ENCODE data around the gene CXorf58. TPM values are rescaled to one million over a fixed set of nuclear protein-coding genes. Genes with fewer than 3 reads are reported as not detected.
"Not testable (repeated sequence)": the region's sequence is repeated elsewhere in the genome, so short reads cannot be mapped to it uniquely, and the experiment has no call there.

CXorf58 gene
- polyA plus RNA-seq, 1 donor = not detected

DNA sequence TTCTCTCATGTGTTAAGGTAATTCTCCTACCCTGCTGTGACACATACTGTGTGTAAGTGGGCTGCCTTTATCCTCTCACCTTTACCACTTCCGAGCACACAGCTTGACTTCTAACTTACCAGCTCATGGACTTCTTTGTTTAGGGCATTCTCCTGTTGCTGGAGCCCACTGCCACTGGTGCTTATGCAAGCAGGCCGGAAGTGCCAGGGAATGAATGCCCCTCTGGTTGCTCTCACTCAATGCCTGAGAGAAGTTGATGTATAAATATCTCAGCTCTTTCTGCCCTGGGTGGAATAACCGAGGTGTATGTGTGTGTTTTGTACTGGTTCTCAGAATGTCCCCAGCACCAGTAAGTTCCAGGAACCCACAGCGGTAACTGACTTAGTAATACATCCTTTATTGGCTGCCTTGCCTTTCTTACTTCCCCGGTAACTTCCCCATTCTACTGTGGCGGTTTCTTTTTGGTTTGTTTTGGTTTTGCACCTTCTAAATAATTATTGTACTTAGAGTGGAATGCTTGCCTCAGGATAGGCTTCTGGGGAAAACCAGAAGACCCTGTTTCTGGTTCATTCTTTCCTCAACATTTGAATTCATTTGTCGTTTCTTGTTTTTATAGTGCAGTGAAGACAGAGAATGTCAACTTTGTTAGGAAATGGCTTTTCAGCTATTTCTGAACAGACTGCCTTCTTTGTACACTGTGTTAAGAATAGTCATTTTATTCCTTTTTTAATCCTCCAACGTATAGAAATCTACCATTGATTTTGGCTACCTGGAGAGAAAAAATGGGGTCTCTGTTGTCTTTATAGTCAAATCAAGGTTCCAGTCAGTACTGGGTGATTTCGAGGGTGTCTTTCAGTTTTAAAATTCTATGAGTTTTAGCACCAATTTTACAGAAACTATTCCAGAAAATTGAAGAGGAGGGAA lies 45.4 kb downstream of the CXorf58 start:
- DNase-seq (ENCODE audit: low read depth) = no peak

DNA sequence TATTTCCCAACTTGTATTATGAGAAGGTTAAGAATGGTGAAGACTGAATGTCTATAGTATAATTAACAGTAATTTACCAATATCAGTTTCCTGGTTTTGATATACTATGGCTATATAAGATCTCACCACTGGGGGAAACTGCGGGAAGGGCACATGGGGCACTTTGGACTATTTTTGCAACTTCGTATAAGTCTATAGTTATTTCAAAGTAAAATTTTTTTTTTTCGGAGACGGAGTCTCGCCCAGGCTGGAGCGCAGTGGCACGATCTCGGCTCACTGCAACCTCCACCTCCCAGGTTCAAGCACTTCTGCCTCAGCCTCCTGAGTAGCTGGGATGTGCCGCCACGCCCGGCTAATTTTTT lies 46.1 kb downstream of the CXorf58 start:
- DNase-seq (ENCODE audit: low read depth) = no peak

DNA sequence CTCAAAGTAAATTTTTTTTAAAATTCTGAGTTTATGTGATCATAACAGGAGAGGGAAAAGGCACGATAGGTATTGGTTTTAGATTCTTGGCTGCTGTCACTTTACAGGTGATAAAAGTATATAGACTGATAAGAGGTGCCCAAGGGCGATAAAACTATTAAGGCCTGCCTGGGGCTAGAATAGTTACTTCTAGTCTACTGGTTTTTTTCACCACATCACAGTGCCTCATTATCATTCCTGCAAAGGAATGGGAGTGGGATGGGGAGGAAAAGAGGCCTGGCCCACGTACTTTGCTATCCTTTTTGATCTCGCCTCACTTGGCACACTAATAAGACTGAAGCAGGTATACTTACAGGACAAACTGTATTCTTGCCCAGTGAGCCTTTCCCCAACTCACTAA lies 46.6 kb downstream of the CXorf58 start:
- no peak for DNase-seq (ENCODE audit: low read depth)

DNA sequence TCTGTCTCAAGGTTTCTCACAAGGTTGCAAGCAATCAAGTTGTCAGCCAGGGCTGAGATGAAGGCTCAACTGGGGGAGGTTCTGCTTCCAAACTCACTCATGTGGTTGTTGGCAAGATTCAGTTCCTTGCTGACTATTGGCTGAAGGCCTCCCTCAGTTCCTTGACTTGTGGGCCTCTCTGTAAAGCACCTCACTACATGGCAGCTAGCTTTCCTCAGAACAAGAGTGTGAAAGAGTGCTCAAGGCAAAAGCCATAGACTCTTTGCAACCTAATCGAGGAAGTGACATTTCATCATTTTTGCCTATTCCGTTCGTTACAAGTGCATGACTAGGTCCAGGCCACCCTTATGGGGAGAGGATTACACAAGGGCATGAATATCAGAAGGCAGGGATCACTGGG lies 52.0 kb downstream of the CXorf58 start:
- no peak for DNase-seq (ENCODE audit: low read depth)

DNA sequence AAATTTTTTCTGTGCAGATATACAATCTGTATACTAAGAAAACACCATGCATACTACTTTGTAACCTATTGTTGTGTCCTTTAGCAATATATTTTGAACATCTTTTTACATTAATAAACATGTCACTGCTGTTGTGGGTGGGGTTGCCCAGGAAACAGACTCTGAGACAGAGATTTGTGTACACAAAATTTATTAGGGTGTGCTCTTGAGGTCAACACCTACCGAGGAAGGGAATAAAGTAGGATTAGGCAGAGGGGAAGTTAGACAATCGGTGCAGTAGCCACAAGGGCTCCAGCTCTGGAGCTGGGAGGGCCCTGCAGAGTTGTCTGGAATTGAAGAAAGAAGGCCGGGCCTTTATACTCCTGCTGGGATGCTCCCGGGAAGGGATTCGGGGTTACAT lies 56.4 kb downstream of the CXorf58 start:
- no peak for DNase-seq (ENCODE audit: low read depth)

DNA sequence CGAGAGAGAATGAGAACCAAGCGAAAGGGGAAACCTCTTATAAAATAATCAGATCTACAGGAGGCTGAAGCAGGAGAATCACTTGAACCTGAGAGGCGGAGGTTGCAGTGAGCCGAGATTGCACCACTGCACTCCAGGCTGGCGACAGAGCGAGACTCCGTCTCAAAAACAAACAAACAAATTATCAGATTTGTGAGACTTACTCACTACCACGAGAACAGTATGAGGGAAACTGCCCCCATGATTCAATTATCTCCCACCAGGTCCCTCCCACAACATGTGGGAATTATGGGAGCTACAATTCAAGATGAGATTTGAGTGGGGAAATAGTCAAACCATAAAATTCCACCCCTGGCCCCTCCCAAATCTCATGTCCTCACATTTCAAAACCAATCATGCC lies 57.8 kb downstream of the CXorf58 start:
- DNase-seq (ENCODE audit: low read depth) = not testable (repeated sequence)

DNA sequence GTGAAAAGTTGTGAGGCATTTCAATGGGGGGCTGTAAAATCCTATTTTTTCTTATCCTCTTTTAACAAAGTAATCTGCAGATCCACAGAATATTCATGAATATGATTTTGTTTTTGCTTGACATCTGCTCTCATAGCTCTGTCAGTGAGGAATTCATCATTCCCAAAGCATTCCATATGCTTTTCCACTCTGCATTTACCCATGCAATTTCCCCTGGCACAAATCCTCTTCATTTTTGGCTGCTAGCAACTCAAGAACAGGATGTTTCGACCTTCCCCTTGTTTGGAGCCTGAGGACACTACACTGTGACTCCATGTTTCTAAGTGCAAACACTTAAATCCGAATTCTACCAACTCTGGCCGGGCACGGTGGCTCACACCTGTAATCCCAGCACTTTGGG lies 70.7 kb downstream of the CXorf58 start:
- DNase-seq (ENCODE audit: low read depth) = no peak

DNA sequence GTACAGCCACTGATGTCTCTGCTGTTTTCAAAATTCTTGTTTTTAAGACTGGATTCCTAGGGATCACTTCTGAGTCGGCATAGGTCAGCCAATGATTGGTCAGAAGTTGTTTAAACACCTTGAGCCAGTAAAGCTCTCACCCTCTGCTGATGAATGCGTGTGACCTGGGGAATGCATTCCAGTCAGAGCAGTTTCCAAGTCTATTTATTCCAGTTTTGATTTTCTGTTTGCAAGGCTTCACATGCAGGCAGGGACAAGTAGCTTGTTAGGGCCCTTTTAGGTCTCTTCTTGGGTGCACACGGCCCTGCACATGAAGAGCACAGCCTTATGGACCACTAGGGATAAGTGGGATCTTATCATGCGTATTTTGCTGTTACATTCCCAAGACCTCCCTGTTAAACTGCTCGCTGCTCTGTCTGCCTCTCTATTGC lies 72.2 kb downstream of the CXorf58 start:
- no peak for DNase-seq (ENCODE audit: low read depth)

DNA sequence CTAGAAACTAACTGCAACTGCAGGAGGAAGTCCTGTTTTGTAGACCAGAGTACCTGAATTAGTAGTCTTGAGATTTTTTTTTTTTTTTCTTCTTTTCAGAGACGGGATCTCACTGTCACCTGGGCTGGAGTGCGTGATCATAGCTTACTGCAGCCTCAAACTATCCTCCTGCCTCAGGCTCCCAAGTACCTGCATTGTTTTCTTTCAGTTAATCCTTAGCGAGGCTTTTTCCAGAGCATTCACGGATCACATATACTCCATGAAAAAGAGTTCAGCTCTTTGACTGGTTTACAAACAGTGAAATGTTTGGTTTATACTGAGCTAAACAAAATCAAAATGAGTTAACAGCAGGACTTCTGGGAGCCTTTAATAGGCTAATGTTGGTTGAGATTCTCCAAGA lies 73.4 kb downstream of the CXorf58 start:
- no peak for DNase-seq (ENCODE audit: low read depth)

DNA sequence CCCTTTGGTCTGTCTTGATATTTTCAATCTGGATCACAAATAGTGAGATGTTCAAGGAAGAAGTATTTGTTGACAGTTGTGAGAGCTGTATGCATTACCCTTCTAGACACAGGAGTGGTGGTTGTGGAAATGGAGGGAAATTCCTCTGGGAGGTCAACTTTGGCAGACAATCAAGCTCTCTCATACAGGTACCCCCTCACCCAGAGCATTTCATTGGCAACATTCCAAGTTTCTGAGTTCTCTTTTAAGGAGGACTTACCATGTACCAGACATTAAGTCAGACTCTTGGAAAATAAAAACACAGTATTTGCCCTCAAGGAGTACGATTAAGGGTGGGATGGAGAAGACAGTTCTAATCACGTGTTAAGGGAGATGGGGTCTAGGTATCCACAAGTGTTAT lies 73.9 kb downstream of the CXorf58 start:
- DNase-seq (ENCODE audit: low read depth) = no peak

DNA sequence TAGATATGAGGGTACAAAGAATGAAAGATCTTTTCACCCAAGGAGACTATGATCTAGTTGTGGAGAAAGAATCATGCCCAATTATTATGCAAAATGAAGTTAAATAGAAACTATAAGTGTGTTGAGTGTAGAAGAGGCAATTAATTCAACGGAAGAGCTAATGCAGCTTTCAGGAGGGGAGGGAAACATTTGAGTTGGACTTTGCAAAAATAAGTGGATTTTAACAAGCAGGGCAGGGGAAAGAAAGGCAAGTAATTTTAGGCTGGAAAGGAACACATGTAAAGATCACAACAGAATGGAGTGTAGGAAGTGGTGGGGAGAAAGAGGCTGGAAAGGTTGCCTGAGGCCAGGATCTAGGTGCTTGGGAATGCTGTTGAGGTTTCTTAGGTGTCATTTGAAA lies 75.1 kb downstream of the CXorf58 start:
- DNase-seq (ENCODE audit: low read depth) = no peak

Other genes with a start within 250 kb of the CXorf58 start
- gene PRDX4, start 240.5 kb upstream of the CXorf58 start, polyA plus RNA-seq (ENCODE audit: insufficient read length) = 70.8 TPM
- 64.5 TPM for gene ACOT9, start 164.7 kb upstream of the CXorf58 start, polyA plus RNA-seq (ENCODE audit: insufficient read length)
- 38.2 TPM for gene SAT1, start 124.8 kb upstream of the CXorf58 start, polyA plus RNA-seq (ENCODE audit: insufficient read length)
- 13.6 TPM for gene APOO, start 68 bp upstream of the CXorf58 start, polyA plus RNA-seq (ENCODE audit: insufficient read length)
- 10.9 TPM for gene KLHL15, start 119.2 kb downstream of the CXorf58 start, polyA plus RNA-seq (ENCODE audit: insufficient read length)
- 142 TPM for gene EIF2S3, start 146.9 kb downstream of the CXorf58 start, polyA plus RNA-seq (ENCODE audit: insufficient read length)
- 25.6 TPM for gene ZFX, start 241.7 kb downstream of the CXorf58 start, polyA plus RNA-seq (ENCODE audit: insufficient read length)

Data from forelimb muscle (tissue), 1 donor.